Measurements from ENCODE around the gene MYH16.

MYH16 gene

GRCh38 chr7:99270702-99271101, 1.9 kb upstream of the MYH16 start:
- TF ChIP-seq, protein P1, sequence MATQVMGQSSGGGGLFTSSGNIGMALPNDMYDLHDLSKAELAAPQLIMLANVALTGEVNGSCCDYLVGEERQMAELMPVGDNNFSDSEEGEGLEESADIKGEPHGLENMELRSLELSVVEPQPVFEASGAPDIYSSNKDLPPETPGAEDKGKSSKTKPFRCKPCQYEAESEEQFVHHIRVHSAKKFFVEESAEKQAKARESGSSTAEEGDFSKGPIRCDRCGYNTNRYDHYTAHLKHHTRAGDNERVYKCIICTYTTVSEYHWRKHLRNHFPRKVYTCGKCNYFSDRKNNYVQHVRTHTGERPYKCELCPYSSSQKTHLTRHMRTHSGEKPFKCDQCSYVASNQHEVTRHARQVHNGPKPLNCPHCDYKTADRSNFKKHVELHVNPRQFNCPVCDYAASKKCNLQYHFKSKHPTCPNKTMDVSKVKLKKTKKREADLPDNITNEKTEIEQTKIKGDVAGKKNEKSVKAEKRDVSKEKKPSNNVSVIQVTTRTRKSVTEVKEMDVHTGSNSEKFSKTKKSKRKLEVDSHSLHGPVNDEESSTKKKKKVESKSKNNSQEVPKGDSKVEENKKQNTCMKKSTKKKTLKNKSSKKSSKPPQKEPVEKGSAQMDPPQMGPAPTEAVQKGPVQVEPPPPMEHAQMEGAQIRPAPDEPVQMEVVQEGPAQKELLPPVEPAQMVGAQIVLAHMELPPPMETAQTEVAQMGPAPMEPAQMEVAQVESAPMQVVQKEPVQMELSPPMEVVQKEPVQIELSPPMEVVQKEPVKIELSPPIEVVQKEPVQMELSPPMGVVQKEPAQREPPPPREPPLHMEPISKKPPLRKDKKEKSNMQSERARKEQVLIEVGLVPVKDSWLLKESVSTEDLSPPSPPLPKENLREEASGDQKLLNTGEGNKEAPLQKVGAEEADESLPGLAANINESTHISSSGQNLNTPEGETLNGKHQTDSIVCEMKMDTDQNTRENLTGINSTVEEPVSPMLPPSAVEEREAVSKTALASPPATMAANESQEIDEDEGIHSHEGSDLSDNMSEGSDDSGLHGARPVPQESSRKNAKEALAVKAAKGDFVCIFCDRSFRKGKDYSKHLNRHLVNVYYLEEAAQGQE (IDR thresholded peaks at IDR 0.05; ENCODE audit: insufficient read depth in 1 of 2, low read depth in 2 of 2, low read length in 2 of 2) = no peak
- TF ChIP-seq TAF1 (IDR thresholded peaks at IDR 0.05; ENCODE audit: borderline replicate concordance, insufficient read depth, low read length) (no peak), SIN3A (IDR thresholded peaks at IDR 0.05; ENCODE audit: borderline replicate concordance, insufficient read depth, low read length) (no peak), FOXP2 (optimal IDR thresholded peaks at IDR 0.05; ENCODE audit: borderline replicate concordance, extremely low read depth, extremely low read length, insufficient read depth) (no peak), POLR2AphosphoS5 (IDR thresholded peaks at IDR 0.05; ENCODE audit: low read depth, low read length) (no peak)

DNA sequence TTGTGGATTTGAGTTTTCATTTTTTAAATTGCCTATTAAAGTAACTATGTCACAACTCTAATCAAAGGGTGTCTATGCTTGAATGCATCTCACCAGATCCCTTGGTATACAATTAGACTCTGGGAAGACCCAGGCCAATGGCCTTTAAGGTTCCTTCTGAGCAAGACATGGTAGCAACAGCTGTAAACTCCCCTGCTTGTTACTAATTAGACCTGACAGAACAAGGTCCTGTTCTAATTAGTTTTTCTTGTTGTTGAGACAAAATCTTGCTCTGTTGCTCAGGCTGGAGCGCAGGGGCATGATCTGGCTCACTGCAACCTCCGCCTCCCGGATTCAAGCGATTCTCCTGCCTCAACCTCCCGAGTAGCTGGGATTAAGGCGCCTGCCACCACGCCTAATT, 2.9 kb downstream of the MYH16 start:
- TF ChIP-seq, protein P1 (IDR thresholded peaks at IDR 0.05; ENCODE audit: insufficient read depth in 1 of 2, low read depth in 2 of 2, low read length in 2 of 2) = no peak
- TF ChIP-seq POLR2AphosphoS5 (IDR thresholded peaks at IDR 0.05; ENCODE audit: low read depth, low read length) = no peak

DNA sequence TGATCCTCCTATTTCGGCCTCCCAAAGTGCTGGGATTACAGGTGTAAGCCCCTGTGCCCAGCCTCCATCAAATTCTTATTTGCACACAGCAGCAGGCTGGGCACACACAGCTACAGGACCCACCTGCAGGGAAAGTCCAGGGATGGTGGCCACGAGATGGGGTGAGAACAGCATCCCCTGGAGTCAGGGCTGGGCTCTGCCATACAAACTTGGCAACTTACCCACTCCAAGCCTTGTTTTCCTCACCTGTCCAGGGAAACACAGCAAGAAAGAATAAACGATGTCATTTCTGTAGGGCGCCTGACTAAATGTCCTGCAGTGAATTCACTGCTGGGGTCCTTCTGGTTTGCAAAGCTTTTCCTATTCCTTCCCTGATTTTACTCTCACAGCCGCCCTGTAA, 5.5 kb downstream of the MYH16 start:
- TF ChIP-seq TAF1 (IDR thresholded peaks at IDR 0.05; ENCODE audit: borderline replicate concordance, insufficient read depth, low read length) (no peak), POLR2AphosphoS5 (IDR thresholded peaks at IDR 0.05; ENCODE audit: low read depth, low read length) (no peak), SIN3A (IDR thresholded peaks at IDR 0.05; ENCODE audit: borderline replicate concordance, insufficient read depth, low read length) (no peak), FOXP2 (optimal IDR thresholded peaks at IDR 0.05; ENCODE audit: borderline replicate concordance, extremely low read depth, extremely low read length, insufficient read depth) (no peak)
- TF ChIP-seq, protein P1 (IDR thresholded peaks at IDR 0.05; ENCODE audit: insufficient read depth in 1 of 2, low read depth in 2 of 2, low read length in 2 of 2) = no peak

DNA sequence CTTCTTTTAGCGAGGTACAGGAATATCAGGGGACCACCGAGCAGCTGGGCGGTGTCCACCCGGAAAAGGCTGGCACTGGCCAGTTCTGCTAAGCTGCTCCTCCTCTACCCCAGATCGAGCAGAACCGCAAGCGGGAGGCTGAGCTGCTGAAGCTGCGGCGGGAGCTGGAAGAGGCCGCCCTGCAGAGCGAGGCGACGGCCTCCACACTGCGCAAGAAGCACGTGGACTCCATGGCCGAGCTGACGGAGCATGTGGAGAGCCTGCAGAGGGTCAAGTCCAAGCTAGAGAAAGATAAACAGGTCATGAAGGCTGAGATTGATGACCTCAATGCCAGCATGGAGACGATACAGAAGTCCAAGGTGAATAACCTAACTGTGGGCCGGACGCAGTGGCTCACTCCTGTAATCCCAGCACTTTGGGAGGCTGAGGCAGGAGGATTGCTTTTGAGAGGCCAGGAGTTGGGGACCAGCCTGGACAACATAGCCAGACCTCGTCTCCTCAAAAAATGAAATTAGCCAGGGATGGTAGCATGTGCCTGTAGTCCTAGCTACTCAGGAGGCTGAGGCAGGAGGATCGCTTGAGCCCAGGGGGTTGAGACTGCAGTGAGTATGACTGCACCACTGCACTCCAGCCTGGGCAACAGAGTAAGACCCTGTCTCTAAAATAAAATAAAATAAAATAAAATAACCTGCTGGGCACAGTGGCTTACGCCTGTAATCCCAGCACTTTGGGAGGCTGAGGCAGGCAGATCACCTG, 15.3 kb downstream of the MYH16 start:
- TF ChIP-seq FOXP2 (optimal IDR thresholded peaks at IDR 0.05; ENCODE audit: borderline replicate concordance, extremely low read depth, extremely low read length, insufficient read depth) = no peak
- TF ChIP-seq POLR2AphosphoS5 (IDR thresholded peaks at IDR 0.05; ENCODE audit: low read depth, low read length) = no peak
- no peak for TF ChIP-seq SIN3A (IDR thresholded peaks at IDR 0.05; ENCODE audit: borderline replicate concordance, insufficient read depth, low read length)
- TF ChIP-seq, protein P1 (IDR thresholded peaks at IDR 0.05; ENCODE audit: insufficient read depth in 1 of 2, low read depth in 2 of 2, low read length in 2 of 2) = no peak
- TF ChIP-seq TAF1 (IDR thresholded peaks at IDR 0.05; ENCODE audit: borderline replicate concordance, insufficient read depth, low read length) = no peak

- TF ChIP-seq POLR2AphosphoS5 (IDR thresholded peaks at IDR 0.05; ENCODE audit: low read depth, low read length) = no peak
- TF ChIP-seq TAF1 (IDR thresholded peaks at IDR 0.05; ENCODE audit: borderline replicate concordance, insufficient read depth, low read length) = no peak
- TF ChIP-seq, protein P1 (IDR thresholded peaks at IDR 0.05; ENCODE audit: insufficient read depth in 1 of 2, low read depth in 2 of 2, low read length in 2 of 2) = no peak
- no peak for TF ChIP-seq SIN3A (IDR thresholded peaks at IDR 0.05; ENCODE audit: borderline replicate concordance, insufficient read depth, low read length)
- no peak for TF ChIP-seq FOXP2 (optimal IDR thresholded peaks at IDR 0.05; ENCODE audit: borderline replicate concordance, extremely low read depth, extremely low read length, insufficient read depth)
Observed at GRCh38 chr7:99289185-99289584, 16.5 kb downstream of the MYH16 start.
